Umbilical cord (tissue), 1 donor: ENCODE data around the gene SYNPO2. TPM values are rescaled to one million over a fixed set of nuclear protein-coding genes. Genes with fewer than 3 reads are reported as not detected.

Experiments used
- total RNA-seq: library from RNA; depleted of rRNA; stranded (reverse); fragments of >200 nt; gene quantifications from one replicate; pipeline ENCODE4 v1.2.3, GENCODE V29; 2014; ENCODE audit warnings: low replicate concordance; ENCODE audit not compliant: insufficient read depth

The SYNPO2 gene
- total RNA-seq, 1 donor from 2014 or later, result 590 TPM

Other genes with a start within 250 kb of the SYNPO2 start
- gene METTL14, start 203.5 kb upstream of the SYNPO2 start, total RNA-seq, result 21.4 TPM
- gene SEC24D, start 52.7 kb upstream of the SYNPO2 start, total RNA-seq, result 117 TPM
- 3.6 TPM for gene MYOZ2, start 247.0 kb downstream of the SYNPO2 start, total RNA-seq